GM19351 (cell line): Measurements from ENCODE around the gene MTUS2.

ENCODE experiments used
- ATAC-seq: cut with Tn5 transposase; IDR thresholded peaks from one replicate; pipeline ENCODE4 v1.9.1; 2021; ENCODE audit warnings: mild to moderate bottlenecking, moderate library complexity; ENCODE audit not compliant: unreplicated experiment

The MTUS2 gene

DNA sequence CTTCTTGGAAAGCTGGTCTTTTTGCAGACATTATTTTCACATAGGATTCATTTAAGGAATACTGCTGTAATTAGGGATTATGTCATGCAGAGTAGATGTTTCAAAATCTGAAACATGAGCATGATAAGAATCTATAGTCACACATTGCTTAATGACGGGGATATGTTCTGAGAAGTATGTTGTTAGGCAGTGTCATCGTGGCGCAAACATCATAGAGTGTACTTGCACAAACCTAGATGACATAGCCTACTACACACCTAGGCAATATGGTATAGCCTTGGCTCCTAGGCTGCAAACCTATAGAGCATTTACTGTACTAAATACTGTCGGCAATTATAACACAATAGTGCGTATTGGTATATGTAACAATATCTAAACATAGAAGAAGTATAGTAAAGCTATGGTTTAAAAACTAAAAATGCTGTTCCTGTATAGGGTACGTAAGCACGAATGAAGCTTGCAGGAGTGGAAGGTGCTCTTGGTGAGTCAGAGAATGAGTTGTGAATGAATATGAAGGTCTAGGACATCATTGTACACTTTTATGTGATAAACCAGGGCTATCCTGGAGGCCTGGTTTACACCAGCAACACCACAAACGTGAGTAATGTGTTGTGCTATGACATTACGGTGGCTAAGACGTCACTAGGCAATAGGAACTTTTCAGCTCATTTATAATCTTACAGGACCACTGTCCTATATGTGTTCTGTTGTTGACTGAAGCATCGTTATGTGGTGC is 283.1 kb downstream of the MTUS2 start:
- ATAC-seq: no peak

GRCh38 chr13:29104461-29104860 is 284.3 kb downstream of the MTUS2 start:
- no peak for ATAC-seq

DNA sequence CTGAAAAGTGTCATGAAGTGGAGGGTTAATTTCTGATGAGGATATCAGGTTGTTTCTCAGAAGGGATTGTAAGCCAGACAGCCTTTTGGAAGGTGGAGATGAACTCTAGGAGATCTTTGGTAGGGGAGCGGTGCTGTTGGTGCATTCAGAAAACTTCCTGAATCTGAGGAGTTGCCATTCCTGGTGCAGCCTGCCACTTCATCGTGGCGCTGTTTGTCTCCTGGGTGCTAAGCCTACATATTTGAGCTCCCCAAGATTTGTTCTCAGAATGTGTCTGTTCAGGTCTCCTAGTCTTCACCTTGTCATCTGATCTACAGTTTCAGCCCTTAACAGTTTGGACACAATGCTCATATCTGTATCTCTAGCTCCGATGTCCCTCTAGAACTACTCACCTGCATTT is 285.6 kb downstream of the MTUS2 start:
- ATAC-seq: no peak

GRCh38 chr13:29106651-29107050 is 286.5 kb downstream of the MTUS2 start:
- no peak for ATAC-seq

- no peak for ATAC-seq
Measured at GRCh38 chr13:29108068-29108786, 288.1 kb downstream of the MTUS2 start.

DNA sequence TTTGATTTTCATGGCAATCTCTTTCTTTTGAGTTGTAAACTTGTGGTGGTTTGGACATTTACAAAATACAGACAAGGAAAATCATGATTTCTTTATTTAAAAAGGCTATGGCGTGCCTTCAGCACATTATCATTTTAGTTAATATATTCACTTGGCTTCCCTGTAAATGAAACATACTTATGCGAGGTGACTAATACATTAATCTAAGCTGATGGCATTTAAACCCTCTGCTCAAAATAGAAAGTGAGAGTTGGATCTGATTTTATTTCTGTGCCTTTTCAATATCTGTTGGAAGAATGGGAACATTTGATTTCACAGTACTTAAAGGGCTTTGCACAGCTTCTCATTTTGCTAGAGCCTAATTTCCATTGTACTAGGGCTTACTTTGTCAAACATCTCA is 289.8 kb downstream of the MTUS2 start:
- ATAC-seq: no peak

GRCh38 chr13:29111446-29111845 is 291.3 kb downstream of the MTUS2 start:
- no peak for ATAC-seq

GRCh38 chr13:29115842-29116241 is 295.7 kb downstream of the MTUS2 start:
- ATAC-seq: no peak

- no peak for ATAC-seq
Measured at GRCh38 chr13:29117663-29118062, 297.5 kb downstream of the MTUS2 start.

DNA sequence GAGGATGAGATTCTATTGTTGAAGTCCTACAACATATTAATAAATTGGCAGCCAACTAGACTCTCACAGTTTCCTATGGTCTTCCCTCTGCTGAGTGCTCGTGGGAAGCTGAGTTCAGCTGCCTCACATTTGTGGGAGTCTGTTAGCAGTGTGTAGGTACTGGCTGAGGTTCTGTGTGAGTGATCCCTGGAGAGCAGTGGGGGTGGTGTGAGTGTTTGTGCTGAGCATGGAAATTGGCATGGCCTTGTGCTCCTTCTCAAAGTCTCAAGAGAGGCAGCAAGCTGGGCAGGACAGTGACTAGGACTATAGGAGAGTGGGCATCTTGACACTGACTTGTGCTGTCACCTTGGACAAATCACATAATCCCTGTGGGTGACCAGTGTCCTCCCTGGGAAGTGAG is 298.3 kb downstream of the MTUS2 start:
- ATAC-seq: no peak

GRCh38 chr13:29125191-29125933 is 305.2 kb downstream of the MTUS2 start:
- ATAC-seq: peak; percentile 71

DNA sequence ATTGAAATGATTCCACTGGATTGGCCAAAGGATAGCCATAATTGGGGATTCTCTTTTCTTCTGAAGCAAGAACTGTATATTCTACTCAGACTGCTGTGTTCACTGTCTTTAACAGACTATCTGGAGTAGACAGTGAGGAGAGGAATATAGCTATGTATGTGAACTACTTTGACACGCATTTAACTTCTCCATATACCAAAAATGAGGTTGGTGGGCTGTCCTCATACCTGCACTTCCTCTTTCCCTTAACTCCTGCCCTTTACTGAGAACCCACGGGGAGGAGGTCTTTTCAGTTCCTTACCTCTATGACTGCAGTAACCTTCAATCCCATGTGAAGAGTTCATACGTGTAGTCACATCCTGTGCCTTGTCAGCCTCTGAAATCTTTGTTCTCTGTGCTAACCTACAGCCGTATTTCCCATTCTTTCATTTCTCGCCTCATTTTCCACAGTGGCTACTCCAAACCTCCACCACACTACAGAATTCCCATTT is 305.8 kb downstream of the MTUS2 start:
- ATAC-seq: peak; percentile 65

DNA sequence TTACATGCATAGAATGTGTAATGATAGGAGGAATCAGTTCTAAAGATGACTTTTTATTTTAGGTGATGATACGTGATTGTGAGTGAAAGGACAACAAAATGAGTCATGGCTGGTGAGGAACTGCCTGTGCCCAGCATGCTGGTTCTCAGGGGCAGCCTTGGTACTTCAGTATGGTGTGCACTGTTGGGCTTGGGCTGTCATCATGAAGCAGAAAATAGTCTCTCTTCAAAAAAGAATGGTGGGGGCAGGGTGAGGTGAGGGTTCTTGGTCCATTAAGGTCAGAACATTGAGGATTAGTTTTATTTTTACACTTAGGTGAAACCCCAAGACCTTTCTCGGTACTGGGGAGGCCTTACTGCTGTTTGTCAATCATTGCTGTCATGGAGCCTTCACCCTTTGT is 309.5 kb downstream of the MTUS2 start:
- peak; percentile 28 for ATAC-seq

- no peak for ATAC-seq
Measured at GRCh38 chr13:29131159-29131558, 311.0 kb downstream of the MTUS2 start.

DNA sequence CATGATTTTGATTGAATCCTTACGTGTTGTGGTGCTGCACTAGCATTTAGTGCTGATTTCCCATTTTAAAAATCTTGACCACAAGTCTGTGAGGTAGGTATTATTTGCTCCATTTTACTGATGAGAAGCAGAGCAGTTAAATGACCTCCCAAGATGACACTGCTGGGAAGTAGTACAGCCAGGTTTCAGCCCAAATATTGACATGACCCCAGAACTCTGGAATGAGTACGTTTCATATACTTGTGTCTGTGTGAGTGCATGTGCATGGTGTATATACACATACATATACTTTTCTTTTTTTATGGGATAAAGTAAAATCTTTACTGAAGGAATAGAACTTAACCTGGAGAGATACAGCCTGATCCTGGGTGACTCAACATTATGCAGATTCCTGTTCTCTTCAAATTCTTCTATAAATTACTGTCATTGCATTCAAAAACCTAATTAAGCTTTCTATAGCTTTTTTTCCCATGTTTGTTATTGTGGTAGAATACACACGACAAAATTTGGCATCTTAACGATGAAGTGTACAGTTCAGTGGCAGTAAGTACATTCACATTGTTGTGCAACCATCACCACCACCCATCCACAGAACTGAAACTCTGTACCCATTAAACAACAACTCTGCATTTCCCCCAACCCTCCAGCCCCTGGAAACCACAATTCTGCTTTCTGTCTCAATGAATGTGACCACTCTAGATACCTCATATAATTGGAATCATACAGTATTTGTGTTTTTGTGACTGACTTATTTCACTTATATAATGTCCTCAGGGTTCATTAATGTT is 311.9 kb downstream of the MTUS2 start:
- ATAC-seq: no peak

- no peak for ATAC-seq
Measured at GRCh38 chr13:29136341-29136740, 316.2 kb downstream of the MTUS2 start.

GRCh38 chr13:29137016-29137415 is 316.9 kb downstream of the MTUS2 start:
- no peak for ATAC-seq

GRCh38 chr13:29137995-29138394 is 317.9 kb downstream of the MTUS2 start:
- no peak for ATAC-seq

- no peak for ATAC-seq
Measured at GRCh38 chr13:29140277-29140676, 320.1 kb downstream of the MTUS2 start.

DNA sequence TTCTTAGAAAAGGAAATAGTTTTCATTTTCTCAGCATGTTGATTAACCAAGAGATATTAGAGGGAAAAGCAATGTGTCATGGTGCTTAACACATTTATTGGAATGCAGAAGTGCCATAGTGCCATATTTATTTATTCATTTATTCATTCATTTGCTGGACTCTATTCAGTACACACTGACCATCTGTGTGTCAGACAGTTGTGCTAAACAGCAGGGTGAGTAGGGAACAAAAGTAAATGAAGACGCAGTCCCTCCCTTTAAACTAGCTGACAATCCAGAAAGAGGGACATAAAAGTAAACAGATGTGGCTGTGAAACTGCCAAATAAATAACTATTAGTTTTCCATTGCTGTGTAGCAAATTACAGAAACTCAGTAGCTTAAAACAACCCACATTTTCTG is 323.7 kb downstream of the MTUS2 start:
- ATAC-seq: no peak

DNA sequence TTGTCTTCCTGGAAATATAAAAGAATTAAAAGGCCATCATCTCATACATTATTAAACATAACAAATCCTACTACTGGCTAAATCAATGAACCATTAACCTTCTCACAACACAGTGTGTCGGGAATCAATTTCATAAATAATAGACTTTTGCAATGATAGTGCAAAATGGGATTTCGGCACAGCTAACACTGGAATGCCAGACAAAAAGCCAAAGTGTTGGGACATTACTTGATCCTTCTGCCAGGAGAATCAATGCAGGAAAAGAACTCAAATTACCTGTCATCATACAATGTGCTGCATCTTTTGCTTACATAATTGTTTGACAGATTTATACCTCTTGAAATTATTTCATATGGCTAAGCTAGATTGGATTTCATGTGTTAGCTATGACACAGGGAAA is 334.3 kb downstream of the MTUS2 start:
- no peak for ATAC-seq
